ENCODE data around the gene TRUB2.

The TRUB2 gene, protein sequence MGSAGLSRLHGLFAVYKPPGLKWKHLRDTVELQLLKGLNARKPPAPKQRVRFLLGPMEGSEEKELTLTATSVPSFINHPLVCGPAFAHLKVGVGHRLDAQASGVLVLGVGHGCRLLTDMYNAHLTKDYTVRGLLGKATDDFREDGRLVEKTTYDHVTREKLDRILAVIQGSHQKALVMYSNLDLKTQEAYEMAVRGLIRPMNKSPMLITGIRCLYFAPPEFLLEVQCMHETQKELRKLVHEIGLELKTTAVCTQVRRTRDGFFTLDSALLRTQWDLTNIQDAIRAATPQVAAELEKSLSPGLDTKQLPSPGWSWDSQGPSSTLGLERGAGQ

GRCh38 chr9:128322404-128323211, at the start of gene TRUB2, which contains the start of gene COQ4:
Gene TRUB2, minus strand, starts transcription at chr9:128322447. Its CDS starts 39 bp downstream, at chr9:128322408.
Gene COQ4, plus strand, starts transcription at chr9:128322839. Its CDS starts 20 bp downstream, at chr9:128322859.
- DNase-seq = peak; percentile 97

GRCh38 chr9:128371630-128372117, 49.4 kb upstream of the TRUB2 start:
- no peak for DNase-seq

DNA sequence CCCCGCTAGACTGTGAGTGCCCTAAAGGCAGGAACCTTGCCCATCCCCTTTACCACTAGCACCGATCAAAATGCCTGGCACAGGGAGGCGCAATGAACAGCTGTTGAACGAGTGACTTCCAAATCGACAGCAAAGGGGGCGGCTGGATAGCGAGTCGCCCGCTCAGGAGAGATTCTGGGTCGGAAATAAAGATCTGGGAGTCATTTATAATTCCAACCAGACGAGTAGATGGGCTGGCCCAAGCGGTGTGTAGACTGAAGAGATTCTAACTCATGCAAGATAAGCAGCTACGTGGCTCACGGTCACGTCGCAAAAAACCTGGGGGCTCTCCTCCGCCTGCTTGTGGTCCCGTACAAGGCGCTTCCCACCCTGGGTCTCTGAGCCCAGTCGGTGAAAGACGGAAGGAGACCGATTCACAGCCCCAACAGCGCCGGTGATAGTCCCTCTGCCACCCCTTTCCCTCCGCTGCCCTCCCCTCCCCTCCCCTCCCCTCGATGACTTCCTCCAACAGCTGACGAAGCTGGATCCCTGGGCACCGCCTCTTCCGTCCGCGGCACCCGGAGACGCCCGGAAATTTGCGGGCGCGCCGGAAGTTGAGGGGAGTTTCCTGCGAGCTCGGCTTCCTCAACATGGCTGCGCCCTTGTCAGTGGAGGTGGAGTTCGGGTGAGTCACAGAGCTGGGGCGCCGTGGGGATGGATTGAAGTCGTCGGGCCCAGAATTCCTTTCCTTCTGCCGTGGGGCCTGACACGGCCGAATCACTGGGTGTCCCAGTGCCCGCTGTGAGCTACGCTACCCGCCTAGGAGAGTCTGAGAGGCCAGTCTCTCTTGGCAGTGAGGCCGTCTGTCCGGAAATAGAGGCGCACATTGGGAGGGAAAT, 48.7 kb upstream of the TRUB2 start, which contains the start of gene URM1:
Gene URM1 (plus strand): TSS at position 623 of the 878 bp plus-strand sequence. CDS start 7 bp downstream, at position 630.
- peak; percentile 99 for DNase-seq

DNA sequence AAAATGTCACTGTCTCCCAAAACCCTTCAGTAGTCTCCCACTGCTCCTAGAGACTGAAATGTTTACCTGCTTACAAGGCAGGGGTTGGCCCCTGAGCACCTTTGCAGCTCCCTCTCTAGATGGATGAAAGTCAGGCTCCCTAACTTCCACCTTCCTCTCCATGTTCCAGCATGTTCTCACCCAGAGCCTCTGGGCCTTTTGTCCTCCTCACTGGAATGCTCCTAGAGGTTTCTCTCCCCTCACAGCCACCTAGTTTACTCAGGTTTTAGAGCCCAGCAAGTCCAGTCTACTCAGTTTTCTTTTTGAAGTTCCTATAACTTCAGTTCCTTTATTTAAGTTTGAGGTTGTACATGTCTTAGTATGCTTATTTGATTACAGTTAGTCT, 48.1 kb upstream of the TRUB2 start:
- DNase-seq = no peak

DNA sequence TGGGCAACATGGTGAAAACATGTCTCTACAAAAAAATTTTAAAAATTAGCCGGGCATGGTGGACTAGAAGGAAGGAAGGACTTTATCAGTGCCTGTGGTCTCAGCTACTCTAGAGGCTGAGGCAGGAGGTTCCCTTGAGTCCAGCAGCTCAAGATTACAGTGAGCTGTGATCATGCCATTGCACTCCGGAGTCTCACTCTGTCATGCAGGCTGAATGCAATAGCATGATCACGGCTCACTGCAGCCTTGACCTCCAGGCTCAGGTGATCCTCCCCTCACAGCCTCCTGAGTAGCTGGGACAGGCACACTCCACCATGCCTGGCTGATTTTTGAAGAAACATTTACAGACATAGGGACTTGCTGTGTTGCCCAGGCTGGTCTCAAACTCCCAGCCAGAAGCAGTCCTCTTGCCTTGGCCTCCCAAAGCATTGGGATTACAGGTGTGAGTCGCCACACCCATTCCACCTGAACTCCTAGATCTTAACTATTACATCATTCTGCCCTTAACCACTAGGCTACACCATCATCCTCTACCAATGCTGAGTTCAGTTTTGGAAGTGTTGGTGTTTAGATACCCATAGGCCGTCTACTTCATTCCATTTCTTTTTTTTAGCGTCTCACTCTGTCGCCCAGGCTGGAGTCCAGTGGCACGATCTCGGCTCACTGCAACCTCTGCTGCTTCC, 46.9 kb upstream of the TRUB2 start:
- DNase-seq = no peak

DNA sequence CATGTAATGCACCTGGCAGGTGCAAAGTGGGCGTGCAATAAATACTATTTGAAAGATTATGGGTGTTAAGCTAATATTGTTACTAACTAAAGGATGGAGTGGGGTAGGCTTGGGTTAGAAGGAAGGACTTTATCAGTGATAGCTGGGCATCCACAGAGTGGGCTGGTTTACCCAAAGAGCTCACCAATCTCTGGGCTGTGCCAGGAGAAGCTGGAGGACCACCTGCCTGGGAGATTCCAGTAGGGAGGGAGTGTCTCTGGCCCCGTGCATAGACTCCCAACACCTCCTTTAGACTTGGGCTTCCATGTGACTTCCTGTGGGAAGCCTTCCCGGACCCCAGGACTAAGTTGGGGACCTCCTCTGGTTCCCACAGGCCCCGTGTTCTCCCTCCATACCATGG, 43.3 kb upstream of the TRUB2 start:
- DNase-seq = no peak

DNA sequence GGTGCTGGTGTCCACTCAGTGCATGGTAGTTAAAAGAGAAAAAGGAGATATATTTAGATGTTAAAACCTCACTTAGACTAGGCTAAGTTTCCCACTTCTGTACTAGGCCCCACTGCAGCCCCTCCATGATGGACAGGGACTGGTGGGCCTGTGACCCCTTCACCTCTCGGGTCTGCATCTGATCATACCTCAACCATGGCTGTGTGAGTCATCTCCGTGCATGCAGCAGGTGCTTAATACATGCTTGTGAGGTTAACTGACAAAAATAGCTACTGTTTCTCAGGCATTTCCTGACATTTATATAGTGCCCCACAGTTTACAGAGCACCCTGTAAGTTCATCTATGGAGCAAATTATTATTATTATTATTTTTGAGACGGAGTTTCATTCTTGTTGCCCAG, 40.5 kb upstream of the TRUB2 start:
- no peak for DNase-seq

GRCh38 chr9:128361986-128362646, 39.9 kb upstream of the TRUB2 start:
- peak; percentile 92 for DNase-seq

GRCh38 chr9:128361296-128361985, 39.2 kb upstream of the TRUB2 start:
- no peak for DNase-seq

DNA sequence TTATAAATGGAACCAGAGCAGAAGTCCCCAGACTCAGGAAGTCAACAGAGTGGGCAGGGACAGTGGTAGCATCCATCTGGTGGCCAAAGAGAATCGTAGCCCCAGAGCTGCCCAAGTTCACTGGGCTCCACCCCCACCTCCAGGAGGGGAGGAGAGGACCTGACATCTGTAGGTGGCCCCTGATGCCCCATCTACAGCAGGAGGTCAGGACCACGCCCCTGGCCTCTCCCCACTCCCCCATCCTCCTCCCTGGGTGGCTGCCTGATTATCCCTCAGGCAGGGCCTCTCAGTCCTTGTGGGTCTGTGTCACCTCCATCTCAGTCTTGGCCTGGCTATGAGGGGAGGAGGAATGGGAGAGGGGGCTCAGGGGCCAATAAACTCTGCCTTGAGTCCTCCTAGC, 38.6 kb upstream of the TRUB2 start:
- DNase-seq = no peak

- no peak for DNase-seq
Observed at GRCh38 chr9:128358861-128359260, 36.6 kb upstream of the TRUB2 start.

DNA sequence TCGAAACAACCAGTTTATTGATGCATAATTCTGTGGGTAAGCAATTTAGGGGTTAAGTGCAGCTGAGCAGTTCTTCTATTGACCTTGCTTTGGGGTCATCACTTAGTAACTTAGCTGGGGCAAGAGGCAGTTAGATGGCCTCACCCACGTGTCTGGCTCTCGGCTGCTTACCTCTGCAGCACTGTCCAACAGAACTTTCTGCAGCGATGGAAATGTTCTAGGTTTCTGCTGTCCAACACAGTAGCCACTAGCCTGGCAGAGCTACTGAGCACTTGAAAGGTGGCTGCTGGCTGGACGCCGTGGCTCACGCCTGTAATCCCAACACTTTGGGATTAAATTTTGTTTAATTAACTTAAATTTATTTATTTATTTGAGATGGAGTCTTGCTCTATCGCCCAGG, 35.8 kb upstream of the TRUB2 start:
- no peak for DNase-seq

- no peak for DNase-seq
Observed at GRCh38 chr9:128355451-128355850, 33.2 kb upstream of the TRUB2 start.

GRCh38 chr9:128349772-128350171, 27.5 kb upstream of the TRUB2 start:
- no peak for DNase-seq

DNA sequence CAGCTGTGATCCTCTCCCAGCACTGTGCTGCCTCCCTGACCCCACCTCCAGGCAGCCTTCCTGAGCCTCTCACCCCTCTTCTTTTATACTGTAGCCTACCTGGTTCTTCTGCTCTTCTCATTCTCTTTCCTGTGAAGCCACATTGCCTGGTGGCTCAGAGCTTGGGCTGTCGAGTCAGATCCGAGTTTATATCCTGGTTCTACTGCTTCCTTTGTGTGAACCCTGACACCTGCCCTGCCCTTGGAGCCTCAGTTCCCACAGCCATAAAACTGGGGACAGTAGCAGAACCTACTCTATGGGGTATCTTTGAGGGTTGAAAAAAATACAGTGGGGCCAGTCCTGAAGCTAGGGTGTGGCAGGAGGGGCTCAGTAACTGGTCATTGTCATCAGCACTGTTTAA, 26.9 kb upstream of the TRUB2 start:
- no peak for DNase-seq

- DNase-seq = no peak
Observed at GRCh38 chr9:128344931-128345605, 22.8 kb upstream of the TRUB2 start.

GRCh38 chr9:128343855-128344254, 21.6 kb upstream of the TRUB2 start:
- DNase-seq = no peak

GRCh38 chr9:128342971-128343680, 20.9 kb upstream of the TRUB2 start:
- DNase-seq = no peak

DNA sequence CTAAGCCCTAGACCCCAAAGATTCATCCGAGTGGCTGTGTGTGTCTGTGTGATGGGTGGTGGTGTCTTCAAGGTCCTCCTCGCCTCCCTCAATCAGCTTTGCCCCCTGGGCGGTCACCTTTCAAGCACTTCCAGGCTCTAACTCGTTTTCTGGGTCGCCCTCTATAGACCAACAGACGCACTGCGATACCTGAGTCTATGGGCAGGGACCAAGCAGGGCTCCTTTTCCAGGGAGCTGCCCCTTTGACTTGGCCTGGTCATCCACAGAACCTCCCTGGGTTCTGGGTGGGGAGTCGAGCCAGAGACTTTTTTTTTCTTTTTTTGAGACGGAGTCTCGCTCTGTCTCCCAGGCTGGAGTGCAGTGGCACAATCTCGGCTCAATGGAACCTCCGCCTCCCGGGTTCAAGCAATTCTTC, 19.2 kb upstream of the TRUB2 start:
- DNase-seq = peak; percentile 91
